OCI-LY1 (cell line): ENCODE results near the gene YARS1.

Experiments
- H2AFZ ChIP-seq: fragments of 200-600 bp; sonication (generic), shearing (Covaris generic); 2 replicates; pipeline ENCODE4 v1.6.0; 2014; ENCODE audit warnings: antibody characterized with exemption, mild to moderate bottlenecking, low read length
- H3F3A ChIP-seq: fragments of 200-600 bp; sonication (generic), shearing (Covaris generic); 2 replicates; pipeline ENCODE4 v1.6.0; 2014; ENCODE audit warnings: mild to moderate bottlenecking, antibody characterized with exemption, low read length, moderate library complexity; ENCODE audit not compliant: insufficient read depth
- H3K27ac ChIP-seq: fragments of 200-600 bp; sonication (generic); 2 replicates; pipeline ENCODE4 v1.5.1; 2014; ENCODE audit warnings: low read length, mixed run types, mild to moderate bottlenecking, low read depth; ENCODE audit not compliant: poor library complexity, severe bottlenecking
- H3K27me3 ChIP-seq: fragments of 200-600 bp; sonication (generic); 2 replicates; pipeline ENCODE4 v1.6.0; 2014; ENCODE audit warnings: antibody characterized with exemption, mild to moderate bottlenecking, low read length, moderate library complexity; ENCODE audit not compliant: insufficient read depth
- H3K36me3 ChIP-seq: fragments of 200-600 bp; sonication (generic); 2 replicates; pipeline ENCODE4 v1.6.1; 2014; ENCODE audit warnings: mild to moderate bottlenecking, antibody characterized with exemption, low read length, moderate library complexity, mixed read lengths; ENCODE audit not compliant: insufficient read depth
- H3K4me1 ChIP-seq: fragments of 200-600 bp; sonication (generic); 2 replicates; pipeline ENCODE4 v1.5.1; 2014; ENCODE audit warnings: mild to moderate bottlenecking, low read length, moderate library complexity; ENCODE audit not compliant: insufficient read depth, severe bottlenecking
- H3K4me2 ChIP-seq: fragments of 200-600 bp; sonication (generic), shearing (Covaris generic); 2 replicates; pipeline ENCODE4 v1.6.1; 2014; ENCODE audit warnings: low read length
- H3K4me3 ChIP-seq: fragments of 200-600 bp; sonication (generic); 2 replicates; pipeline ENCODE4 v1.5.1; 2014; ENCODE audit warnings: low read length, low read depth, mild to moderate bottlenecking, mixed read lengths; ENCODE audit not compliant: poor library complexity, severe bottlenecking
- H3K79me2 ChIP-seq: fragments of 200-600 bp; shearing (Covaris generic); 2 replicates; pipeline ENCODE4 v1.6.1; 2016; ENCODE audit warnings: mixed run types, low read length, mixed read lengths; ENCODE audit not compliant: insufficient read depth
- H3K9ac ChIP-seq: fragments of 200-600 bp; sonication (generic), shearing (Covaris generic); 2 replicates; pipeline ENCODE4 v1.6.1; 2014; ENCODE audit warnings: mild to moderate bottlenecking, low read length, mixed read lengths
- H3K9me2 ChIP-seq: fragments of 200-600 bp; sonication (generic), shearing (Covaris generic); 2 replicates; pipeline ENCODE4 v1.6.1; 2014; ENCODE audit warnings: low read depth, mild to moderate bottlenecking, low read length, mixed read lengths
- H3K9me3 ChIP-seq: fragments of 200-600 bp; shearing (Covaris generic); 2 replicates; pipeline ENCODE4 v1.6.1; 2014; ENCODE audit warnings: low read length, mixed read lengths
- H4K20me1 ChIP-seq: fragments of 200-600 bp; sonication (generic), shearing (Covaris generic); 2 replicates; pipeline ENCODE4 v1.6.0; 2016; ENCODE audit warnings: mild to moderate bottlenecking, low read length; ENCODE audit not compliant: insufficient read depth
- CTCF ChIP-seq: fragments of 200-600 bp; sonication (generic), shearing (Covaris generic); IDR thresholded peaks from 2 replicates; pipeline ENCODE4 v1.5.1; 2017; ENCODE audit warnings: mild to moderate bottlenecking, antibody characterized with exemption, low read length, moderate library complexity, mixed read lengths
- EZH2 ChIP-seq: fragments of 200-600 bp; sonication (generic), shearing (Covaris generic); IDR thresholded peaks from 2 replicates; pipeline ENCODE4 v1.8.0; 2017; ENCODE audit warnings: borderline replicate concordance, mixed run types, mild to moderate bottlenecking, antibody characterized with exemption, low read length, moderate library complexity, mixed read lengths

The YARS1 gene

DNA sequence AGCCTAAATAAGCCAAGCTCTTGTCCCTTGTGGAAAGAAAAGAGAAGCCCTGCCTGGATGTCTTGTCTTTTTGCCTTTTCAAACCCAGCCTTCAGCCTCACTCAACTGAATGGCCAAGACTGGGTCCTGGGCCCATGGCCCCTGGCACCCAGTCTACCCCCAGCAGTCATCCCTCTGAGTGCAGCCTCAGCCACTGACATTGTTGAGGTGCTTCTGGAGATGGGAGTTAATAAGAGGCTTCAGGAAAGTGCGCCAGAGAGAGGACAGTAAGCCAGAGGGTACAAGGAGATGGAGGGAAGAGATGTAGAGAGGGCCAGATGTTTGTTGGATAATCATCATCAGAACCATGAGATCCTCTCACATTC lies 46.7 kb upstream of the YARS1 start:
- H3K4me1 ChIP-seq: no peaks in the 10 kb centered on the region
- H2AFZ ChIP-seq: no peak overlapping the region
- no peaks in the 10 kb centered on the region for H3F3A ChIP-seq
- no peaks in the 10 kb centered on the region for H3K79me2 ChIP-seq
- no peak overlapping the region for H3K27ac ChIP-seq
- TF ChIP-seq CTCF (no peak), EZH2 (no peak)
- no peak overlapping the region for H3K9ac ChIP-seq
- H3K9me2 ChIP-seq: no peaks in the 10 kb centered on the region
- no peaks in the 10 kb centered on the region for H4K20me1 ChIP-seq
- peaks cover 4% of the 10 kb centered on the region; the same call in 1 of the 2 replicates for H3K36me3 ChIP-seq
- no peak overlapping the region for H3K4me2 ChIP-seq
- H3K27me3 ChIP-seq: no peaks in the 10 kb centered on the region
- no peak overlapping the region for H3K4me3 ChIP-seq
- no peaks in the 10 kb centered on the region for H3K9me3 ChIP-seq

DNA sequence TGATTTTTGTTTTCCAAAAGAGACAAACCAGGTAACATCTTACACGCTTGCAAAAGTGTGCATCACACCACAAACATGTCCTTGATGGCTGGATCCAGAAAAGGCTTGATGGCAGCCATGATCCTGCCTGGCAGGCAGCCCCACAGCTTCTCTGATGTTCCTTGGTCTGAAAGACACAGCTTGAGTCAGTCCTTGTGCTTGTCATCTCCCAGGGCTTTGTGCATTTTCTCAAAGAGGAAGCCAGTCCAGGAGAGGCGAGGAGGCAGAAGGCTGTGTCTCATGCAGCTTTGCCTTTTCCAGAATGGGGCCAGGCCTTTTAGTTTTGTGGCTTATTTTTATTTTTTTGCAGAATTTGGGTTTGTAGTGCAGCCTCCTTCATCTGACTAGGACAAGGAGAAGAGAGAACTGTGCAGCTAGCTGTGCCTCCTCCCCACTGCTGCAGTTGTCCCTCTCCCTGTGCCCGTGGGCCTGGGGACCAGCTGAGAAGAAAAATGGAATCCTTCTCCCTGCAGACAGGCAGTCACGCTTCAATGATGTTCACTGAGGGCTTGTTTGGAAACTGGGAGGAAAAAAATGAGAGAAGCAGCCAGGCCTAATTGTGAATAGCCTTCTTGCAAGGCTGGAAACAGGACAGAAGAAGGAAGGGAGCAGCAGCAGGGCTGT lies 46.2 kb upstream of the YARS1 start:
- no peaks in the 10 kb centered on the region for H3K27me3 ChIP-seq
- no peaks in the 10 kb centered on the region for H3K9me3 ChIP-seq
- H3K9me2 ChIP-seq: no peaks in the 10 kb centered on the region
- no peak overlapping the region for H3K27ac ChIP-seq
- H3K4me1 ChIP-seq: no peaks in the 10 kb centered on the region
- TF ChIP-seq CTCF (no peak), EZH2 (no peak)
- H3K4me3 ChIP-seq: no peak overlapping the region
- H3K9ac ChIP-seq: no peak overlapping the region
- peaks cover 4% of the 10 kb centered on the region; the same call in 1 of the 2 replicates for H3K36me3 ChIP-seq
- H3F3A ChIP-seq: no peaks in the 10 kb centered on the region
- no peak overlapping the region for H2AFZ ChIP-seq
- H3K4me2 ChIP-seq: no peak overlapping the region
- no peaks in the 10 kb centered on the region for H3K79me2 ChIP-seq
- H4K20me1 ChIP-seq: no peaks in the 10 kb centered on the region

DNA sequence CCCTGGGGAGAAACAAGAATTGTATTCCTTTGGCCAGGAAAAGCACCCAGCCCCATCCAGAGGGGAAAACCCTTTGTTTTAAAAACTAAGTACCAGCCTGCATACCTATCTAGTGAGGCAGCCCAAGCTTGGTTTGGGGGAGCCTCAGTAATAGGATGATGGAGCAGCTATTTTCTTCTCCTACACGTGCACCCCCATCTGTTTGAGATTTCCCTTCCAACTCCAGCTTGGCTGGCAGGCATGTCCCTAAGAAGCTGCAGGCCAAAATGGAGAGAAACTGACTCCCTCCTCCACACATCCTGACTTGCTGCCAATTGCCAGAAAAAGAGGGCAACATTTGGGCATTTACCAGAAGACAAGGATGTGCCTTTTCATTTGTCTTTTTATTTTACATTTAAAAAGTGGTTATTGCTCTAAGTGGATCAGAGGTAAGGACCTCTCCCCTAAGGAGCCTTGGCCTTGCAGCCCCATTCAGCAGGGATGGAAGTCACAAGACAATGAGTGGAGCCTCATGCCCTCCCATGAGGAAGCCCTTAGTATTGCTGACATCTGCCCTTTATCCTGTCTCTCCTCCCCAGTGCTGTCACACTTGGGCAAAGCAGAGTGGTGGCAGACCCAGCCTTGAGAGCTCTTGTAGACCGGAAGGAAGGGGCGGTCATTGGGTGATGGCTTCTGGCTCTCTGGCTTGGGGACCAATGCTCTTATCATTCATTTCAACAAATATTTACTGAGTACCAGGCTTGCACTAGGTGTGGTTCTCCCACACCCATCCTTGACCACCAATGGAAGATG lies 44.9 kb upstream of the YARS1 start:
- H3F3A ChIP-seq: no peaks in the 10 kb centered on the region
- TF ChIP-seq CTCF: no peak
- TF ChIP-seq EZH2: no peak
- H2AFZ ChIP-seq: no peak overlapping the region
- no peaks in the 10 kb centered on the region for H3K9me3 ChIP-seq
- H3K9me2 ChIP-seq: no peaks in the 10 kb centered on the region
- H3K4me3 ChIP-seq: no peak overlapping the region
- no peaks in the 10 kb centered on the region for H3K79me2 ChIP-seq
- H3K27ac ChIP-seq: no peak overlapping the region
- no peaks in the 10 kb centered on the region for H3K4me1 ChIP-seq
- peaks cover 6% of the 10 kb centered on the region; the same call in 1 of the 2 replicates for H3K36me3 ChIP-seq
- no peak overlapping the region for H3K9ac ChIP-seq
- no peaks in the 10 kb centered on the region for H4K20me1 ChIP-seq
- H3K4me2 ChIP-seq: no peak overlapping the region
- no peaks in the 10 kb centered on the region for H3K27me3 ChIP-seq
